GM19468 (cell line): ENCODE measurements around the gene SUSD2.
A peak's percentile ranks its signal among the peaks of the same experiment; 100 is the strongest.

Experiments
- ATAC-seq: cut with Tn5 transposase; IDR thresholded peaks from one replicate; pipeline ENCODE4 v1.9.1; 2021; ENCODE audit warnings: mild to moderate bottlenecking, moderate library complexity, moderate number of reproducible peaks; ENCODE audit not compliant: unreplicated experiment; ENCODE audit errors: extremely low read depth

SUSD2 gene

DNA sequence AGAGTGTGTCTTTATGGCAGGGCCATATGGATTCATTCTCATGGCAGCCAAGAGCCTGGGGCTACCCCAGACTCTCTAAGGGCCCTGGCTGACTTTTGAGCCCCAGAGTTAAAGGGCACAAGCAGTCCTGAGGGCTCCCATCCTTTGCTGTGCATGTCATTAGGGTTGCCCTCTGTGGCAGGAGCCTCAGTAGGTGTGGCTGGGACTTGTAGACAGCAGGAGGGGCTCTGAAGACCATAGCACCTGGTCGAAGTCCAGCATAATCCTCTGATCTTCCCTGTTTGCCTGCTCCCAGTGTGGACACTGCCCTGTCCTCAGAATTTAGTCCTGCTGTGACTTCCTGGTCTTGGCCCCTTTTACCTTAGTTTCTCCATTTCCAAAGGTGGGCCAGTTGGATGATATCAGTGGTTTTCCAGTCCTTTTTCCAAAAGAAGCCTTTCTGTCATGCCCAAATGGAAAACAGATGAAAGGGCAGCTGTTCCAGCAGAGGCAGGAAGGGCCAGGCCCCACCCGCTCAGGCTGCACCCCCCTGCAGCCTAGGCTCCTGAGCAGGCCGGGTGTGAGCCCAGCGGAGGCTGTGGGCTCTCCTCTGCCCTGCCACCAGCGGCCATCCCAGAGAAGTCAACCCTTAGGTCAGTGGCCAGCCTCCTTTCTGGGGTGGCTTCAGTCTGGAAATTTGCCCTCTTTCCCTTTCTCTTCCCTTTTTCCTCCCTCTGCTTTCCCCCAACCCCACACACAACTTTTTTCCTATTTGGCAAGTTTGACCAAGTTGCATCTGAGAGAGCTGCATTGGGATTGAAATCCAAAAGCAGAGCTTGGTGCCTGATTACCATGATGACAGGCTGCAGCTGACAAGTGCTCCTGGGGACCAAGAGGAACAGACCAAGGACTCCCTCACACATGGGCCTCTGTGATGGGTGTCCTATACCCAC is 32.8 kb upstream of the SUSD2 start:
- no peak for ATAC-seq

GRCh38 chr22:24149198-24149590 is 32.1 kb upstream of the SUSD2 start:
- no peak for ATAC-seq

GRCh38 chr22:24153353-24153752 is 27.9 kb upstream of the SUSD2 start:
- no peak for ATAC-seq

DNA sequence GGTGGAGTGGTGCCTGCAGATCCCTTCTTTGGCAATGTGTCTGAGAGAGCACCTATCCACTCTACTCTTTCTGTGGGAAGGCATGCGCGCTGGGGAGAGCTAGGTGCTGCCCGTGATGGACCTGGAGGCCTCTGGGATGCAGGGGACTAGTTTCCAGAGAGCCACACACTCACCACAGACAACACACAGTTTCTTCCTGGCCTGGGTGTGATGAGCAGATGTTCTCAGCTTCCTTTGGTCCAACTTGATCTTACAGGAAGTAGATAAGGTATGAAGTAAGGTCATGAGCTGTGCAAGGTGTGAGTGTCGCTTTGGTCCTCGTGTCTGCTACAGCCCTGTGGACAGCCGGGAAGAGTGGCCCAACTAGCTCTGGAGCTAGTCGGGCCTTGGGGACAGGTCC is 27.3 kb upstream of the SUSD2 start:
- ATAC-seq, result no peak

GRCh38 chr22:24154826-24155225 is 26.5 kb upstream of the SUSD2 start:
- ATAC-seq, result no peak

GRCh38 chr22:24155627-24156140 is 25.6 kb upstream of the SUSD2 start:
- no peak for ATAC-seq

DNA sequence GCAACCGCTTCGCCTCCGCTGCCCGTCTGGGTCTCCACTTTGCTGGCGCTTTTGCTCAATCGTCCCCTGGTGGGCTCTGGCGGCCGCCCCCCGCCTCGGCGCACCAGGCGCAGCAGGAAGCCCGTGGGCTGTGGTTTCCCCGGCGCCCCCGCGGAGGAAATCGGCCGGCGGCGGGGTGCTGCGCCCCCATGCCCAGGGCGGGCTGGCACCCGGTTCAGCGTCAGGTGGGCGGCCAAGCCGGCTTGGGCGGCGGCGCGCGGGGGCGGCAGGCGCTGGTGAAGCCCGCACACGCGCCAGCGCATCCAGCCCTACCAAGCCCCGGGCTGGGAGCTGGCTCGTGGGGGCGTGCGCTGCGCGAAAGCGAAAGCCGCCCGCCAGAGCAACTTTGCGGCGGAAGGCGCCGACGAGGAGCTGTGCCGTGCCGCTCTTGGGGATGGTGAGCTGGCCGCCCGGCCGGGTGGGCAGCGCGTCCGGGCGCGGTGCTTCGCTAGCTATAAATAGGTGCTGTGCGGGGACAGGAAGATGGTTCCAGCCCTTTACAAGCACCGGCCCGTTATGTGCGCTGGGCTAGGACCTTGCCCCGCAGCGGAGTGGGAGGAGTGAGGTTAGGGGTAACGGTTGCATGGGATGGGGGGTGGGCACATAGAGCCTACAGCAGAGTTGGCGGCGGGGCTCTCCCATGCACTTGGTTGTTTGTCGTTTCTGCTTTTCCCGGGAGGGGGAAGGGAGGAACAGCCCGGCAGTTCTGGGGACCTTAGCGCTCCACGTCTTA is 25.0 kb upstream of the SUSD2 start:
- no peak for ATAC-seq

DNA sequence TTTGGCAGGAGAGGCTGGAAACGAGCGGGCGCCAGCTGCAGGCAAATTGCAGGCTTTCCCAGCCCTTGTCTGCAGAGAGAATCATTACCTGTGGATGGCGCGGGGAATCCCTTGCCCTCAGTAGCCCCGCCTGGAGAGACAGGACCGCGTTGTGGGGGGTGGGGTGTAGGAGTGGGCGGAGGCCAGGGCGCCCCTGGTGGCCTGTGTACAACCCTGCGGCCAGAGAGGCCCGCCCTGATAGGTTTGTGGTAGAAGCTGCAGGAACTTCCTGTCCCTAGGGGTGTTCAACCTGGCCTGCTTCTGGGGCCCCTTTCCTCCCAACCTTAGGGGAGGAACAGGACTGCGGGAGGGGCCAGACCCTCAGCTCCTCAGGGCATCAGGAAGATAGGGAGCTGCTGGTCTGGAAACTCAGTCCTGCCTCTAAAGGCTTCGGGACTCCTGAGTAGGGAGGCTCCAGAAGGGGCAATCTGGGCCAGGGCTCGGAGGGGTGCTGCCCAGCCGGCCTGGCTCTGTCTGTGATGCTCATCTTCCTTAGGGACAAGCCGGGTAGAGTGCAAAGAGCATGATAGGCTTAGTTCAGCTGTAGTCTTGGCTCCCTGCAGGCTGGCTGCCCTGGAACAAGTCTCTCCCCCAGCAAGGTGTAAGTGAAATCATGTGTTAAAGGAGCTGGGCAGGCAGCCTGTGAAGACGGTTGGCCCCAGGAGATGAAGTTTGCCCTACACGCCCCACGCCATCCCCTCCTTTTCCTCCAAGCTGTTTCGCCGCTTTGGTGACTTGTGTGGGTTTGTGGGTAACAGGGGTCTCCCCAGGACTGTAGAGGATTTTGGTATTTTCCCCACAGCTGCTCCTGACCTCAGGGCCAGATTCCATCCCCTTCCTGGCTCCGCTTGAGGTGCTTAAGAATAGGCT is 24.1 kb upstream of the SUSD2 start:
- ATAC-seq, result peak; percentile 18

GRCh38 chr22:24157822-24158135 is 23.5 kb upstream of the SUSD2 start:
- no peak for ATAC-seq

DNA sequence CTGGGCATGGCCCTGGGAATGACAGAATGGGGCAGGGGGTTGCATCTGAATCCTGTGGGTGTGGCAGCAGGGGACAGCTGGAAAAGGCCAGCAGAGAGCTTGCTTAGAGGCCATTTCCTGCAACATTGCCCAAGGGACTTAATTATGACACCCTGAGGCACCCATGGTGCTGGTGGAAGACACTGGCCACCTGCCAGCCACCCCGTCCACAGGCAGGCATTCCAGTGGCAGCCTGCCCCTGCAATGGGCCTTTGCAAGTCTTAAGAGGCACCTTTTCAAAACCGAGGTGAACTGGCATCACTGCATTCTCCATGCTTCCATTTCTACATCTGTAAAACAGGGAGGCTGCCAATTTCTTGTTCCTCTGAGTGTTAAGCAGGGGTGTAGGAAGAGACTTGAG is 21.6 kb upstream of the SUSD2 start:
- ATAC-seq, result no peak

GRCh38 chr22:24160546-24160945 is 20.7 kb upstream of the SUSD2 start:
- ATAC-seq, result no peak

GRCh38 chr22:24161485-24161884 is 19.8 kb upstream of the SUSD2 start:
- no peak for ATAC-seq

DNA sequence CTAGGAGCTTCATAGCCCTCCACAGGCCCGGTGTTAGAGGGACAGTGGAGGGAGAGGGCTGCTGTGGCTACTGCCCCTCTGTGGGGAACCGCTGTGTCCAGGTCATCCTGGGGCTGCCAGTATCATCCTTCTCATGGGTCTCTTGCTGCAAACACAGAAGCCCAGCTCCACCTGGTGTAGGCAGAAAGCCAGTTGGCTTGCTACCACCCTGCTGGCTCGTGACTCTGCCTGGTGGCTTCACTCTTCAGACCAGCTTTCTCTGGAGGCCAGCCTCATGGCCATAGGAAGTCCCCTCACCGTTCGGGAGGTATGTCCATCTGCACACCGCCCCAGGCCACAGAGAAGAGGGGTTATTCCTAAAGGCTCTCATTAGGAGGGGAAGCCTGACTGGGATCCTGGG is 19.4 kb upstream of the SUSD2 start:
- ATAC-seq, result no peak

DNA sequence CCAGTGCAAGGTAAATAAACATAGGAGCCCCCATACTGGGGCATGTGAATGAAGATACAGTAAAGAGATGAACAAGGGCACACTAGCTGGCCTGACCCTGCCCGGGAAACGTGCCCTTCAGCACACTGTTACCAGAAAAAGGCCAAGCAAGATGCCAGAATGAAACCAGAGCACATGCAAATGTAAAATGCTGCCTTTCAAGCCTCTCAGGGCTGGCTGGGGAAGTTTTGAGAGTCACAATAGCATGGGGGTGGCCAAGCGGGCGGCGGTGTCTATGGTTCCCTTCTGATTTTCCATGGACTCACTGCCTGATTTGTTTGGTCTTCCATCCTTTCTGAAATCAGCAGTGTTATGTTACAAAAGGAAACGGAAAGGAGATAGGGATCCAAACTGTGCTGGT is 18.9 kb upstream of the SUSD2 start:
- ATAC-seq, result no peak

- no peak for ATAC-seq
Observed at GRCh38 chr22:24164243-24164642, 17.0 kb upstream of the SUSD2 start.

- ATAC-seq, result no peak
Observed at GRCh38 chr22:24164940-24165339, 16.3 kb upstream of the SUSD2 start.

DNA sequence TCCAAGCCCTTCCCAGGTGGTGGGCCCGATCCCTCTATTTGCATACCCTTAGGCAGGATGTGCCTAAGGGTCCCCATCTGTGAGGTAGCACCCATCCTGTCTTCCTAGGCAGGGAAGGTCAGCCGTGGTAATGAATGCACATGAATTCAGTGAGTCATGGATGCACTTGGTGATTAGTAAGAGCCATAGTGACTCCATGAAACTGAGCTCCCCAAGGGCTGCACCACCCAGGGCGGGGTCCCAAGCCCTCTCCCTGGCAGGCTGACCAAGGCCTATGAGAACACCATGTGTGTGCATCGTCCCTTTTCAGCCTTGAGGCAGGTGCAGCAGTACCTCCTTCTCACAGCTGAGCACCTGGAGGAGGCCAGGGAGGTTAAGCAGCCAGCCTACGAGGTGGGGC is 15.6 kb upstream of the SUSD2 start:
- ATAC-seq, result no peak

DNA sequence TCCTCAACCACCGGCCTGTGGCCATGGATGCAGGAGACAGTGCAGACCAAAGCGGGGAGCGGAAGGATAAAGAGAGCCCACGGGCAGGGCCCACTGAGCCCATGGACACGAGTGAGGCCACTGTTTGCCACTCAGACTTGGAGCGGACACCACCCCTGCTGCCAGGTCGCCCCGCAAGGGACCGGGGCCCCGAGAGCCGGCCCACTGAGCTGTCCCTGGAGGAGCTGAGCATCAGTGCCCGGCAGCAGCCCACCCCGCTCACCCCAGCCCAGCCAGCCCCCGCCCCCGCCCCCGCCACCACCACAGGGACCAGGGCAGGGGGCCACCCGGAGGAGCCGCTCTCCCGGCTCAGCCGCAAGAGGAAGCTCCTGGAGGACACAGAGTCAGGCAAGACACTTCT is 14.5 kb upstream of the SUSD2 start:
- no peak for ATAC-seq

GRCh38 chr22:24169439-24170058 is 11.7 kb upstream of the SUSD2 start:
- no peak for ATAC-seq

- no peak for ATAC-seq
Observed at GRCh38 chr22:24170188-24170587, 11.1 kb upstream of the SUSD2 start.
